GM21515 (cell line): ENCODE measurements around the gene ATP8B3.
A peak's percentile ranks its signal among the peaks of the same experiment; 100 is the strongest.

Experiments used
- ATAC-seq: cut with Tn5 transposase; IDR thresholded peaks from one replicate; pipeline ENCODE4 v1.9.1; 2021; ENCODE audit not compliant: unreplicated experiment

The ATP8B3 gene

DNA sequence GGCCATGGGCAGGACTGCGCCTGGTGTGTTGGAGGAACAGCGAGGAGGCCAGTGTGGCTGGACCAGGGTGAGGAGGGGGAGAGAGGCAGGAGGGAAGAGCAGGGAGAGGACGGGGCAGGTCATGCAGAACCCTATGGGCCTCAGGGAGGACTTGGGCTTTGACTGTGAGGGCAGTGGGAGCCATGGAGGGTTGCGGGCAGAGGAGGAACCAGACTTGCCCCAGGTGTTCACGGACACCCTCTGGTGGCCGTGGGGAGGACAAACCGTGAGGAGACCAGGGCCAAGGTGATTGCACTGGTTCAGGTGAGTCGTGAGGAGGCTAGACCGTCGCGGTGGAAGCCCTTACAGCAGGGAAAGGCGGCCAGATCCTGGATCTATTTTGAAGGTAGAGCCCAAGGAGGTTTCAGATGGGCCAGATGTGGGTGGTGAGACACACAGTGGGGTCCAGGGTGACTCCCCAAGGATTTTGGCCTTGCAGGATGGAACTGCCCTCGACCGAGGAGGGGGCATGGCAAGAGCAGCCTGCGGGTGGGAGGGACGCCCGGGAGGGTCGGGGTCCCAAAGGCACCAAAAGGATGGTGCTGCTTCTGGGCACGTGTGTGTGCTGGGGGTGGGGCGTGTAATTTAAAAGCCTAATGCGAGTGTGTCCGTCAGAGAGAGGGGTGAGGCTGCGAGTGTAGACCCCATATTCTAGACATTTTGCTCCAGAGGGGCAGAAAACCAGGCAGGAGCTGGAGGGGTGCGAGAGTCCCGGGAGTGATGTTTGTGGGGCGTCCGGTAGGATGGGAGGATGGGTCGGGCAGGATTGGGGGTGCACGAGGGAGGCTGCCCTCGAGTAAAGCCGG, 39.0 kb upstream of the ATP8B3 start:
- ATAC-seq: no peak

- no peak for ATAC-seq
These were observed 37.9 kb upstream of the ATP8B3 start for GRCh38 chr19:1849886-1850398.

DNA sequence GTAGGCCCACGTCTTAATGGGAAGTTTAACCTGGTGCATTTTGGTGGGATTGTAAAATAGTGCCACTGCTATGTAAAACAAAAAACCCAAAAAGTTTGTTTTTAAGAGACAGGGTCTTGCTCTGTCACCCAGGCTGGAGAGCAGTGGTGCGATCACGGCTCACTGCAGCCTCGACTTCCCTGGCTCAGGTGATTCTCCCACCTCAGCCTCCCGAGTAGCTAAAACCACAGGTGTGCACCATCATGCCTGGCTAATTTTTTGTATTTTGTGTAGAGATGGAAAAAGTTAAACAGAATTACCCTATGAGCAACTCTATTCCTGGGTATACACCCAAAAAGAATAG, 37.0 kb upstream of the ATP8B3 start:
- no peak for ATAC-seq

- ATAC-seq: peak; percentile 50
These were observed 36.5 kb upstream of the ATP8B3 start, which contains the start of gene REXO1 for GRCh38 chr19:1848399-1849131. REXO1 (minus strand) TSS chr19:1848483; CDS start chr19:1848358, 125 bp downstream.

- ATAC-seq: peak; percentile 23
These were observed 35.8 kb upstream of the ATP8B3 start for GRCh38 chr19:1847684-1848398.

- no peak for ATAC-seq
These were observed 35.2 kb upstream of the ATP8B3 start for GRCh38 chr19:1847348-1847683.

DNA sequence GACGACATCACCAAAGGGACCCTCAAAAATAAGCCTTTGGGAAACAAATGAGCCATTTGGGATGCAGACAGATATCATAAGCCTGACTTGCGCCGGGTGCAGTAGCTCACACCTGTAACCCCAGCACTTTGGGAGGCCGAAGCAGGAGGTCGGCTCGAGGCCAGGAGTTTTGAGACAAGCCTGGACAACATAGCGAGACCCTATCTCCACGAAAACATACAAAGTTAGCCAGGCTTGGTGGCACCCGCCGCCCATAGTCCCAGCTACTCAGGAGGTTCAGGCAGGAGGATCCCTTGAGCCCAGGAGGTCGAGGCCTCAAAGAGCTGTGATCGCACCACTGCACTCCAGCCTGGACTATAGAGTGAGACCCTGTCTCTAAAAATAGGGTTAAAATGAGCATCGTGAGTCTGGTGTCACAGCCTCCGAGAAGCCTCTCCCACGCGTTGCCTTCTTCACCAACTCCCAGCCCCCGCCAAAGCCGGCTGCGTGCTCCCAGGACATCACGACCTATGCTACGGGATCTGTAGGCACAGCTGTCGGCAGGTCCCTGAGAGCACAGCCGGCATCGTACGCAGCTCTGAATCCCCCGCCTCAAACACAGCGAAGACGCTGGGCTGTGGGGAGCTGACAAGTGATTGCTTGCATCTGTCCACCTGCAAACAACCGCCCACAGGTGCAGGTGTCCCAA, 34.6 kb upstream of the ATP8B3 start:
- ATAC-seq: no peak

- no peak for ATAC-seq
These were observed 33.6 kb upstream of the ATP8B3 start for GRCh38 chr19:1845642-1846041.

- no peak for ATAC-seq
These were observed 33.0 kb upstream of the ATP8B3 start for GRCh38 chr19:1845125-1845515.

DNA sequence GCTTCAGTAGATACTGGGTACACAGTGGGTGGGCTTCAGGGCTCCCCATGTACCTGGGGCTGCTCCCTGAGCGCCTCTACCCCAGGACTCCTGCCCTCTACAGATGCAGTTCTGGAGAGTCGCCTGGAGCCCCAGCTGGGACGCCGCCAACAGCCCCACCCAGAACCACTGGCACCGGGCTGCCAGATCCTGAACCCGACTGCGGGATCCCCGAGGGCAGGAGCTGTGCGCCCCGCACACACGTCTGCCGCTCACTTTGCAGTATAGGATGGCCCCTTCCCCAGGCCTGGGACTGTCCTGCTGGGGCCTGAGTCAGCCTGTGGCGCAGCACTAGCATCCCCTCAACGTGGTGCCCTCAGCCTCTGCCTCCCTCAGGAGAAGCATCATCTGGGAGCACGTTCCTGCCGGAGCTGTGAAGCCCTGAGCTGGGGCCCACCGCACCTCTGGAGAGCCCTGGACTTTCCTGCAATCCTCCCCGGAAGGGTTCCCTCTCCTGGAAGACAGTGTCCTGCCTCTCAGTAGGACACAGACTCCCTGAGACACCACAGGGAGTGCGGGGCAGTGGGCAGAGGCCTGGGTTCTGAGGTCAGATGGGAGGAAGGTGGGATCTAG, 32.5 kb upstream of the ATP8B3 start:
- ATAC-seq: no peak

DNA sequence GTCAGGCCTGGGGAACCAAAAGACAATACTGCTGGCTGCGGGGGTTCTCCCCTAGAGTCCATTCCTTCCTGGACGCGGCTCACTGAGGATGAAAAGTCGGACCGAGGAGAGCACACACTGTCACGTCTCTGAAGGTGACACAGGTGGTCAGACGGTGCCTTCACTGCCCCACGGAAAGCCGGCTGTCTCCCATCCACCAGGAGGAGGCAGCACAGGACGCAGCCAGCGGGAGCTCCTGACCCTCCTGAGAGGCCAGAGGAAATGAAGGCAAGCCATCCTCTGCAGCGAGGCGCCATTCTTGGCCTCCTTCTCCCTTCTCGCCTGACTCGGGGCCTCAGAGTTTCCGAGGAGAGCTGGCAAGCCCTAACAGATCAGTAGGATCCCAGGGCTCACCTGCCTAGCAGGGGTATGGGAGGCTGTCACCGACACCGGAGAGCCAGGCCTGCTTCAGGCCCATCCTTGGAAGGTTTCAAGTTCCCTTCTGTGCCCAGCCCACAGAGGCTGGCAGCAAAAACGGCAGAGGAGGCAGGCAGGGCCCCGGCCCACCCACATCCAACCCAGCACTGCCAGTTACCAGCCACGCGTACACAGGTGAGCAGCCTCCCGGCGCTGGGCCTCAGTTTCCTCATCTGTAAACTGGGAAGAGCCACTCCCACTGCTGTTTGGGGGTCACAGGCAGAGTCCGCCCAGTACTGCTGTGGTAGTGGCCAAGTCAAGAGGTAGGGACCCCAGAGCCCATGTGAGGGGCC, 31.7 kb upstream of the ATP8B3 start:
- ATAC-seq: no peak

- no peak for ATAC-seq
These were observed 31.0 kb upstream of the ATP8B3 start for GRCh38 chr19:1843116-1843515.

GRCh38 chr19:1841209-1841924, 29.3 kb upstream of the ATP8B3 start:
- ATAC-seq: no peak

- no peak for ATAC-seq
These were observed 28.6 kb upstream of the ATP8B3 start for GRCh38 chr19:1840541-1841115.

DNA sequence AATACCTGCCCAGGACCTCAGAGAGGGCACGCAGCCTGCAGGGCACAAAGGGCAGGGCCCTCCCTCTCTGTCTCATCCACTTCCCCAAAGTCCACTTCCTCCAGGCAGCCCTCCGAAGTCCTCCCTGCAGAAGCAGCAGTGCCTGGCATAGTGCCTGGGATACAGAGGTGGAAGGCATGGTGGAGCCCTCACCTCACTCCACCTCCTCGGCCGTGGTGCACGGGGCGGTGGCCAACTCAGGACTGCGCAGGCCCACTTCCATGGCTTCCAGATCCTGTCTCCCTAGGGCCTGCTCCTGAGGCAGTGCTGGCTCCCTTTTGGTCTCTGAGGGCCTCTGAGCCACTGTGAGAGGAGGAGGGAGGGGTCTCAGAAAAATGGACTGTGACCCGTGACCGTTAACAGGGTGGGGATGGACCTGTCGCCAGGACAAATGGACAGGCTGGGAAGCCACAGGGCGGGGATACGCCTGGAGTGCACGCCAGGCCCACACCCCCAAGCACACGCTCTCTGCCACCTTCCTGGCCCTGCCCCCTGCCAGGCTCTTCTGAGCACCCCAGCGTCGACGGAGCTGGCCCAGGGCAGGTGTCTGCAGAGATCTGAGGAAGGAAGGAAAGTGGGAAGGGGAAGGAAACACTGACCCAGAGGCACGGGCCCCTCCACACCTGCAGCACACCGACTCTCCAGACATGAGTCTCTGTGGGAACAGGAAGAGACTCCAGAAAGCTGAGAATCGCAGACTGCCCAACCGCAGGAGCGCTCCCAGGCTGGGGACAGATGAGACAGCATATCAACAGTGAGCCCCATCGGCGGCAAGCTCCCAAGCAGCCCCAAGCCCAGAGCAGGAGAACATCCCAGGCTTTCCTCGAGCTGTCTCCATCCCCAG, 27.8 kb upstream of the ATP8B3 start:
- no peak for ATAC-seq

DNA sequence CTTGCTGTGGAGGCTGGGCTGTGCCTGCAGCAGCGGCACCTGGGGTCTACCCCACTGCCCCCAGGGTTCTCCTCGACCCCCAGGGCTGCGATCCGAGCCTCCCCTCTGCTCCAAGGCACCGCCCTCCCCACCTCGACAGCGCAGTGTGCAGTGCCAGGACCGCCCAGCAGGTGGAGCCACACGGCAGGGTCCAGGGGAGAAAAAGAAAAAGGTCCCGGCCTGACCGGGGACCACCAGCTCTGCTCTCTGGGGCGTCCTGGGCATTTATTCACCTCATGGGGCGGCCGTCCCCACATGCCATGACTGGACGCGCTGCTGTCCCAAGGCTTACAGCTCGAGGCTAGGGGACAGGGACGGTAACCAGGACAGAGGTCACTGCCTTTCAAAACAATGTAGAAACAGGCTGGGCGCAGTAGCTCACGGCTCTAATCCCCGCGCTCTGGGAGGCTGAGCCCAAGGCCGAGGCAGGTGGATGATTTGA, 25.6 kb upstream of the ATP8B3 start:
- no peak for ATAC-seq

DNA sequence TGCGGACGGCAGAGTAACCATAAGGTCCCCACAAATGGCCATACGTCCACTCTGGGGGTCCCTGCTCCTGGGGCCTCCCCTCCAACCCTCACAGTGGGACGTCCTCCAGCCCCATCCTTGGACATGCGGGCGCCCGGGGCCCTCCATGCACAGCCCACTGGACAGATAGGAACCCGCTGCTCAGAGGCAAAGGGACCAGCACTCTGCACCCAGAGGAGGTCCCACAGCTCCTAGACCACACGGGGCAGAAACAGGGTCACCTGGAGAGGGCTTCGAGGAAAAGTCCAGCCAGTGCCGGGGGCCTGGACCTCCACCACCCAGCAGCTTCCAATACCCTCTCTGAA, 25.1 kb upstream of the ATP8B3 start:
- no peak for ATAC-seq
